Right atrium auricular region (tissue), 2 donors: ENCODE data around the gene SLC7A5. TPM values are rescaled to one million over a fixed set of nuclear protein-coding genes. Genes with fewer than 3 reads are reported as not detected.

ENCODE experiments used
- DNase-seq: peaks from one replicate; pipeline ENCODE4 v3.0.0-alpha.2; 2019; ENCODE audit warnings: low spot score
- H3K27ac ChIP-seq, 2 donors: fragments of 200-600 bp; sonication (generic); 1 replicate in 1 of 2; 2 replicates in 1 of 2; pipeline ENCODE4 v1.5.1; 2016 to 2019
- H3K27me3 ChIP-seq, 2 donors: fragments of 200-600 bp; sonication (generic); one replicate each; pipeline versions ENCODE4 v1.5.1 to v1.6.0; 2017 to 2019
- H3K36me3 ChIP-seq: fragments of 200-600 bp; sonication (generic); one replicate; pipeline ENCODE4 v1.5.1; 2016
- H3K4me1 ChIP-seq, 2 donors: fragments of 200-600 bp; sonication (generic); one replicate each; pipeline versions ENCODE4 v1.5.1 to v1.6.0; 2017 to 2019
- H3K4me3 ChIP-seq, 2 donors: fragments of 200-600 bp; sonication (generic); 1 replicate in 1 of 2; 2 replicates in 1 of 2; pipeline ENCODE4 v1.5.1; 2017 to 2019; ENCODE audit warnings: mild to moderate bottlenecking in 1 of 2, moderate library complexity in 1 of 2
- H3K9me3 ChIP-seq, 2 donors: fragments of 200-600 bp; sonication (generic); one replicate each; pipeline ENCODE4 v1.5.1; 2019
- CTCF ChIP-seq, 2 donors: fragments of 200-600 bp; sonication (generic); IDR thresholded peaks; one replicate each; pipeline ENCODE4 v1.5.1; 2019; ENCODE audit warnings: antibody characterized with exemption in 2 of 2
- total RNA-seq, 2 donors: library from RNA; depleted of rRNA; stranded (reverse); fragments of >200 nt; gene quantifications; one replicate each; pipeline ENCODE4 v1.1.0, GENCODE V29; 2016

Gene SLC7A5
- total RNA-seq, 2 donors from 2014 or later: 5.8 to 12.8 TPM

- H3K4me1 ChIP-seq: no peaks in the 10 kb centered on the region
- no peaks in the 10 kb centered on the region for H3K27me3 ChIP-seq
- TF ChIP-seq CTCF (IDR thresholded peaks at IDR 0.05): no peak
- H3K4me3 ChIP-seq: no peak overlapping the region
- no peaks in the 10 kb centered on the region for H3K9me3 ChIP-seq
- DNase-seq: no peak
- H3K27ac ChIP-seq: no peak overlapping the region
- no peaks in the 10 kb centered on the region for H3K36me3 ChIP-seq
These were observed 45.0 kb downstream of the SLC7A5 start for GRCh38 chr16:87824016-87824990.

GRCh38 chr16:87823181-87823929 lies 46.0 kb downstream of the SLC7A5 start:
- no peak for TF ChIP-seq CTCF (IDR thresholded peaks at IDR 0.05)
- Histone ChIP-seq H3K4me3 (no peak overlapping the region), H3K36me3 (no peaks in the 10 kb centered on the region)

GRCh38 chr16:87822108-87822970 lies 47.0 kb downstream of the SLC7A5 start:
- H3K4me1 ChIP-seq: no peaks in the 10 kb centered on the region
- TF ChIP-seq CTCF (IDR thresholded peaks at IDR 0.05): no peak
- H3K9me3 ChIP-seq: peaks cover 0 to 8% of the 10 kb centered on the region in 2 donors
- H3K27me3 ChIP-seq: no peaks in the 10 kb centered on the region
- no peak overlapping the region for H3K4me3 ChIP-seq
- DNase-seq: no peak
- no peak overlapping the region for H3K27ac ChIP-seq
- H3K36me3 ChIP-seq: no peaks in the 10 kb centered on the region

More at GRCh38 chr16:87823181-87823929, 46.0 kb downstream of the SLC7A5 start:
- Histone ChIP-seq H3K4me1 (no peaks in the 10 kb centered on the region), H3K27ac (no peak overlapping the region), H3K9me3 (no peaks in the 10 kb centered on the region), H3K27me3 (no peaks in the 10 kb centered on the region)
- DNase-seq: no peak

GRCh38 chr16:87821376-87822107 lies 47.8 kb downstream of the SLC7A5 start:
- Histone ChIP-seq H3K27ac (no peak overlapping the region), H3K36me3 (no peaks in the 10 kb centered on the region), H3K4me3 (no peak overlapping the region), H3K9me3 (peaks cover 0 to 10% of the 10 kb centered on the region in 2 donors), H3K27me3 (no peaks in the 10 kb centered on the region), H3K4me1 (no peaks in the 10 kb centered on the region)
- no peak for DNase-seq
- no peak for TF ChIP-seq CTCF (IDR thresholded peaks at IDR 0.05)

- TF ChIP-seq CTCF (IDR thresholded peaks at IDR 0.05): no peak
- H3K36me3 ChIP-seq: no peaks in the 10 kb centered on the region
- no peaks in the 10 kb centered on the region for H3K27me3 ChIP-seq
- no peak for DNase-seq
- no peak overlapping the region for H3K4me3 ChIP-seq
- no peak overlapping the region for H3K27ac ChIP-seq
- peaks cover 0 to 10% of the 10 kb centered on the region in 2 donors for H3K9me3 ChIP-seq
- no peaks in the 10 kb centered on the region for H3K4me1 ChIP-seq
These were observed 49.3 kb downstream of the SLC7A5 start for GRCh38 chr16:87819983-87820382.
